ENCODE data around the gene IFI6.

DNA sequence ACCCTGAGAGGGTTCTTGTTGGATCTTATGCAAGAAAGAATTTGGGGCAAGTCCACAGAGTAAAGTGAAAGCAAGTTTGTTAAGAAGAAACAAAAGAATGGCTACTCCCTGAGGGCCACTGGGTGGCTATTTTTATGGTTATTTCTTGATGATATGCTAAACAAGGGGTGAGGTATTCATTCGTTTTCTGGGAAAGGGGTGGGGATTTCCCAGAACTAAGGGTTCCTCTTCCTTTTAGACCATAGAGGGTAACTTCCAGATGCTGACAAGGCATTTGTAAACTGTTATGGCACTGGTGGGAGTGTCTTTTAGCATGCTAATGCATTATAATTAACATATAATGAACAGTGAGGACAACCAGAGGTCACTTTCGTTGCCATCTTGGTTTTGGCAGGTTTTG, 18.2 kb upstream of the IFI6 start:
- TF ChIP-seq, protein P1, sequence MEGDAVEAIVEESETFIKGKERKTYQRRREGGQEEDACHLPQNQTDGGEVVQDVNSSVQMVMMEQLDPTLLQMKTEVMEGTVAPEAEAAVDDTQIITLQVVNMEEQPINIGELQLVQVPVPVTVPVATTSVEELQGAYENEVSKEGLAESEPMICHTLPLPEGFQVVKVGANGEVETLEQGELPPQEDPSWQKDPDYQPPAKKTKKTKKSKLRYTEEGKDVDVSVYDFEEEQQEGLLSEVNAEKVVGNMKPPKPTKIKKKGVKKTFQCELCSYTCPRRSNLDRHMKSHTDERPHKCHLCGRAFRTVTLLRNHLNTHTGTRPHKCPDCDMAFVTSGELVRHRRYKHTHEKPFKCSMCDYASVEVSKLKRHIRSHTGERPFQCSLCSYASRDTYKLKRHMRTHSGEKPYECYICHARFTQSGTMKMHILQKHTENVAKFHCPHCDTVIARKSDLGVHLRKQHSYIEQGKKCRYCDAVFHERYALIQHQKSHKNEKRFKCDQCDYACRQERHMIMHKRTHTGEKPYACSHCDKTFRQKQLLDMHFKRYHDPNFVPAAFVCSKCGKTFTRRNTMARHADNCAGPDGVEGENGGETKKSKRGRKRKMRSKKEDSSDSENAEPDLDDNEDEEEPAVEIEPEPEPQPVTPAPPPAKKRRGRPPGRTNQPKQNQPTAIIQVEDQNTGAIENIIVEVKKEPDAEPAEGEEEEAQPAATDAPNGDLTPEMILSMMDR (conservative IDR thresholded peaks at IDR 0.05 in 1 of 2, IDR thresholded peaks at IDR 0.05 in 1 of 2; ENCODE audit: low read depth in 1 of 2, low read length in 2 of 2), result no peak
- TF ChIP-seq EZH2 (IDR thresholded peaks at IDR 0.05; ENCODE audit: low read length, missing control alignments), result no peak

Data from fibroblast of lung (primary cell).